ENCODE data around the gene LAT. TPM values are rescaled to one million over a fixed set of nuclear protein-coding genes. Genes with fewer than 3 reads are reported as not detected.

Gene LAT
- total RNA-seq, 6 donors from 2014 or later: 3.5 to 70.2 (median 17.5) TPM

GRCh38 chr16:29028457-29029167, 43.8 kb downstream of the LAT start:
- TF ChIP-seq EP300 (IDR thresholded peaks at IDR 0.05) (no peak), POLR2A (IDR thresholded peaks at IDR 0.05) (no peak), CTCF (IDR thresholded peaks at IDR 0.05) (no peak), POLR2AphosphoS5 (IDR thresholded peaks at IDR 0.05) (no peak)
- 80 to 91% methylated on average over 5 to 7 of the region's 7 CpGs for WGBS, 2 donors
- no peaks in the 10 kb centered on the region for H3K9me3 ChIP-seq
- no peaks in the 10 kb centered on the region for H3K27me3 ChIP-seq
- H3K4me1 ChIP-seq: no peaks in the 10 kb centered on the region
- H3K4me3 ChIP-seq: no peak overlapping the region
- H3K36me3 ChIP-seq: no peaks in the 10 kb centered on the region
- no peak for ATAC-seq (ENCODE audit: low FRiP score in 2 of 2)
- no peak overlapping the region for H3K27ac ChIP-seq
- peak in 1 of 2 donors; percentile 19 for DNase-seq

GRCh38 chr16:29029168-29029994, 44.5 kb downstream of the LAT start:
- no peak overlapping the region for H3K27ac ChIP-seq
- H3K36me3 ChIP-seq: no peaks in the 10 kb centered on the region
- TF ChIP-seq POLR2A (IDR thresholded peaks at IDR 0.05): no peak
- no peak for TF ChIP-seq POLR2AphosphoS5 (IDR thresholded peaks at IDR 0.05)
- TF ChIP-seq EP300 (IDR thresholded peaks at IDR 0.05): no peak
- TF ChIP-seq CTCF (IDR thresholded peaks at IDR 0.05): no peak
- WGBS, 2 donors: 55 to 72% methylated on average over 6 to 16 of the region's 16 CpGs
- DNase-seq: peak in 1 of 2 donors; percentile 54
- H3K4me1 ChIP-seq: no peaks in the 10 kb centered on the region
- no peaks in the 10 kb centered on the region for H3K9me3 ChIP-seq
- no peaks in the 10 kb centered on the region for H3K27me3 ChIP-seq
- ATAC-seq (ENCODE audit: low FRiP score in 2 of 2): peak in 1 of 2 donors; percentile 72
- H3K4me3 ChIP-seq: no peak overlapping the region

- DNase-seq (no peak), ATAC-seq (ENCODE audit: low FRiP score in 2 of 2) (no peak)
- Histone ChIP-seq H3K4me3 (no peak overlapping the region), H3K9me3 (no peaks in the 10 kb centered on the region), H3K36me3 (no peaks in the 10 kb centered on the region), H3K27me3 (no peaks in the 10 kb centered on the region), H3K27ac (no peak overlapping the region), H3K4me1 (no peaks in the 10 kb centered on the region)
- TF ChIP-seq EP300 (IDR thresholded peaks at IDR 0.05): no peak
- TF ChIP-seq POLR2A (IDR thresholded peaks at IDR 0.05): no peak
- TF ChIP-seq POLR2AphosphoS5 (IDR thresholded peaks at IDR 0.05): no peak
- 78 to 86% methylated on average over 8 of the region's 8 CpGs for WGBS, 2 donors
Measured at GRCh38 chr16:29030086-29030840, 45.4 kb downstream of the LAT start.

Other genes with a start within 250 kb of the LAT start
- 10 to 100 TPM in 2 of 6 donors, 1 to 10 TPM in 3, not detected in 1; 1.1 to 15.7 (median 4.7) TPM for gene NPIPB9, start 233.3 kb upstream of the LAT start, total RNA-seq
- 100 to 1,000 TPM in 4 of 6 donors, 10 to 100 TPM in 2; 90.9 to 291 (median 128) TPM for gene ATXN2L, start 162.1 kb upstream of the LAT start, total RNA-seq
- 100 to 1,000 TPM in 4 of 6 donors, 10 to 100 TPM in 2; 87.7 to 143 (median 118) TPM for gene TUFM, start 138.7 kb upstream of the LAT start, total RNA-seq
- gene SH2B1, start 121.2 kb upstream of the LAT start, total RNA-seq: 100 to 1,000 TPM in 1 of 6 donors, 10 to 100 TPM in 5; 19.5 to 115 (median 54.1) TPM
- 1 to 10 TPM in 1 of 6 donors, under 1 TPM in 5; 0.15 to 4.2 (median 0.57) TPM for gene ATP2A1, start 106.6 kb upstream of the LAT start, total RNA-seq
- 100 to 1,000 TPM in 1 of 6 donors, 10 to 100 TPM in 5; 25.6 to 115 (median 33.0) TPM for gene RABEP2, start 59.8 kb upstream of the LAT start, total RNA-seq
- 1 to 10 TPM in 2 of 6 donors, under 1 TPM in 3, not detected in 1; 0.46 to 1.4 (median 0.89) TPM for gene CD19, start 53.1 kb upstream of the LAT start, total RNA-seq
- gene NFATC2IP, start 34.1 kb upstream of the LAT start, total RNA-seq: 10 to 100 TPM; 24.6 to 62.9 (median 34.9) TPM
- gene SPNS1, start 10.3 kb upstream of the LAT start, total RNA-seq: 10 to 100 TPM; 23.4 to 84.7 (median 68.7) TPM